HCT116 (cell line): ENCODE data around the gene DUOXA2. TPM values are rescaled to one million over a fixed set of nuclear protein-coding genes. Genes with fewer than 3 reads are reported as not detected.

ENCODE experiments used
- ATAC-seq: fragments of 200-7000 bp; cut with Tn5 transposase; 2 replicates; pipeline ENCODE4 v1.9.1; 2020; ENCODE audit warnings: mild to moderate bottlenecking, moderate library complexity
- BruUV-seq: library from RNA; stranded (reverse); fragments of 400-500 nt; replicated peaks from 2 replicates; lab custom pipeline; 2021; lab: Mats Ljungman, UMichigan
- CTCF ChIA-PET: fragments of 300-600 bp; sonication (Branson Sonifier 250); formaldehyde crosslinking; loops from one replicate; lab custom pipeline; 2021; ENCODE audit warnings: antibody characterized with exemption; lab: Charles Lee
- POLR2A ChIA-PET: fragments of 300-600, 350-600 bp; sonication (Branson Sonifier 250); formaldehyde crosslinking; loops from one replicate; lab custom pipeline; 2021; ENCODE audit warnings: antibody characterized with exemption; lab: Charles Lee
- RAD21 ChIA-PET, 2 experiments: fragments of 300-600 bp; sonication (Branson Sonifier 250); formaldehyde crosslinking; loops; one replicate each; lab custom pipeline; 2023; ENCODE audit warnings: low total read pairs in 2 of 2; ENCODE audit not compliant: uncharacterized antibody in 2 of 2, unreplicated experiment in 2 of 2, low non-redundant PET in 1 of 2; lab: Charles Lee
- DNase-seq: peaks from one replicate; pipeline ENCODE4 v3.0.0-alpha.2; 2010; ENCODE audit warnings: low read depth, low spot score
- H2AFZ ChIP-seq: fragments of 200-600 bp; shearing (Covaris generic), sonication (generic); 2 replicates; pipeline ENCODE4 v1.6.1; 2017; ENCODE audit warnings: low read depth, mixed run types, mixed read lengths, antibody characterized with exemption, low read length; ENCODE audit not compliant: poor library complexity, severe bottlenecking
- H3K27ac ChIP-seq: 2 replicates; pipeline ENCODE4 v1.5.1; 2012; ENCODE audit warnings: low read depth, low read length
- H3K27me3 ChIP-seq: fragments of 200-600 bp; sonication (generic); 2 replicates; pipeline ENCODE4 v1.6.1; 2016; ENCODE audit warnings: mixed run types, low read length, mixed read lengths; ENCODE audit not compliant: insufficient read depth
- H3K36me3 ChIP-seq, 2 experiments: fragments of 200-500 bp in 1 of 2; fragments of 200-600 bp in 1 of 2; sonication (Bioruptor generic) in 1 of 2; sonication (generic) in 1 of 2; 2 replicates each; pipeline versions ENCODE4 v1.5.1 to v1.6.1; 2014 to 2016; ENCODE audit warnings: low read length in 2 of 2, inconsistent platforms in 1 of 2, mixed read lengths in 1 of 2, mixed run types in 1 of 2; ENCODE audit not compliant: insufficient read depth in 2 of 2, control insufficient read depth in 1 of 2
- H3K4me1 ChIP-seq, 2 experiments: fragments of 200-600 bp in 1 of 2; sonication (generic) in 1 of 2; 2 replicates each; pipeline versions ENCODE4 v1.5.1 to v1.6.1; 2012 to 2017; ENCODE audit warnings: low read length in 2 of 2, inconsistent platforms in 1 of 2, mild to moderate bottlenecking in 1 of 2, mixed read lengths in 1 of 2, mixed run types in 1 of 2, moderate library complexity in 1 of 2; ENCODE audit not compliant: insufficient read depth in 2 of 2, control insufficient read depth in 1 of 2
- H3K4me2 ChIP-seq: fragments of 200-600 bp; sonication (generic); 2 replicates; pipeline ENCODE4 v1.6.1; 2017; ENCODE audit warnings: mixed run types, low read length, mixed read lengths
- H3K4me3 ChIP-seq, 2 experiments: fragments of 200-600 bp in 1 of 2; sonication (generic) in 1 of 2; replicated peaks in 1 of 2; 2 replicates each; pipeline ENCODE4 v1.5.1; 2011 to 2016; ENCODE audit warnings: low read length in 2 of 2, control low read depth in 1 of 2, low read depth in 1 of 2, mild to moderate bottlenecking in 1 of 2, mixed read lengths in 1 of 2, mixed run types in 1 of 2
- H3K79me2 ChIP-seq: fragments of 200-600 bp; sonication (generic); 2 replicates; pipeline ENCODE4 v1.6.1; 2017; ENCODE audit warnings: mild to moderate bottlenecking, mixed run types, low read length, moderate library complexity, mixed read lengths; ENCODE audit not compliant: insufficient read depth
- H3K9ac ChIP-seq: fragments of 200-600 bp; sonication (generic); 2 replicates; pipeline ENCODE4 v1.6.1; 2016; ENCODE audit warnings: low read length, mixed read lengths
- H3K9me2 ChIP-seq: fragments of 200-600 bp; sonication (generic), shearing (Covaris generic); 2 replicates; pipeline ENCODE4 v1.6.1; 2017; ENCODE audit warnings: mixed run types, mild to moderate bottlenecking, moderate library complexity; ENCODE audit not compliant: insufficient read depth
- H3K9me3 ChIP-seq, 2 experiments: fragments of 200-500 bp in 1 of 2; fragments of 200-600 bp in 1 of 2; sonication (Bioruptor generic) in 1 of 2; sonication (generic) in 1 of 2; 2 replicates each; pipeline ENCODE4 v1.6.1; 2014 to 2017; ENCODE audit warnings: low read length in 2 of 2, mixed read lengths in 2 of 2, inconsistent platforms in 1 of 2, low read depth in 1 of 2, mild to moderate bottlenecking in 1 of 2, mixed run types in 1 of 2, moderate library complexity in 1 of 2; ENCODE audit not compliant: control insufficient read depth in 1 of 2, insufficient read depth in 1 of 2
- H4K20me1 ChIP-seq: fragments of 200-600 bp; sonication (generic), shearing (Covaris generic); 2 replicates; pipeline ENCODE4 v1.6.1; 2017; ENCODE audit warnings: mixed run types, mild to moderate bottlenecking, moderate library complexity; ENCODE audit not compliant: insufficient read depth
- ATF3 ChIP-seq: IDR thresholded peaks from 2 replicates; pipeline ENCODE4 v1.6.1; 2012
- CBX3 ChIP-seq: IDR thresholded peaks from 2 replicates; pipeline ENCODE4 v1.6.1; 2012; ENCODE audit warnings: low read depth
- ELF1 ChIP-seq: IDR thresholded peaks from 2 replicates; pipeline ENCODE4 v1.6.1; 2012; ENCODE audit warnings: low read depth, borderline replicate concordance
- EZH2phosphoT487 ChIP-seq: fragments of 200-600 bp; IDR thresholded peaks from 2 replicates; pipeline ENCODE4 v1.6.1; 2018; ENCODE audit warnings: antibody characterized with exemption, borderline replicate concordance
- POLR2A ChIP-seq: IDR thresholded peaks from 2 replicates; pipeline ENCODE4 v1.7.0; 2011; ENCODE audit warnings: borderline replicate concordance; ENCODE audit not compliant: insufficient read depth, insufficient read length; ENCODE audit errors: extremely low read depth
- RAD21 ChIP-seq: IDR thresholded peaks from 2 replicates; pipeline ENCODE4 v1.6.1; 2012; ENCODE audit warnings: low read depth, mild to moderate bottlenecking
- SIN3A ChIP-seq: IDR thresholded peaks from 2 replicates; pipeline ENCODE4 v1.6.1; 2012; ENCODE audit warnings: low read depth
- SRF ChIP-seq: IDR thresholded peaks from 2 replicates; pipeline ENCODE4 v1.6.1; 2012; ENCODE audit warnings: low read depth
- TCF7L2 ChIP-seq: IDR thresholded peaks from 2 replicates; pipeline ENCODE4 v1.7.0; 2011; ENCODE audit warnings: borderline replicate concordance, inconsistent platforms; ENCODE audit not compliant: insufficient read depth, insufficient read length; ENCODE audit errors: extremely low read depth
- YY1 ChIP-seq: IDR thresholded peaks from 2 replicates; pipeline ENCODE4 v1.6.1; 2011; ENCODE audit warnings: low read length, low read depth, moderate library complexity, mild to moderate bottlenecking; ENCODE audit not compliant: insufficient replicate concordance; ENCODE audit errors: extremely low read depth
- ZBTB33 ChIP-seq: IDR thresholded peaks from 2 replicates; pipeline ENCODE4 v1.6.1; 2011; ENCODE audit warnings: mild to moderate bottlenecking, low read length, moderate library complexity; ENCODE audit not compliant: insufficient replicate concordance; ENCODE audit errors: extremely low read depth
- ZFX ChIP-seq: fragments of 450-650 bp; IDR thresholded peaks from 2 replicates; pipeline ENCODE4 v1.6.1; 2017
- ZNF274 ChIP-seq: fragments of 200-500 bp; sonication (Bioruptor generic); IDR thresholded peaks from 2 replicates; pipeline ENCODE4 v1.6.1; 2014; ENCODE audit warnings: mild to moderate bottlenecking, low read depth, low read length, inconsistent platforms
- intact Hi-C: fragments of 100-400 bp; cut with micrococcal nuclease; formaldehyde crosslinking; loops from 2 replicates; pipeline ENCODE4 v1.10.0; 2022
- total RNA-seq: library from RNA; stranded (reverse); gene quantifications from one replicate; pipeline ENCODE4 v1.2.1, GENCODE V29; 2021; ENCODE audit not compliant: unreplicated experiment
- TF ChIP-seq, protein P1 (sequence below): IDR thresholded peaks from 2 replicates; pipeline ENCODE4 v1.6.1; 2012

The DUOXA2 gene
- total RNA-seq, 1 experiment from 2014 or later: not detected

DNA sequence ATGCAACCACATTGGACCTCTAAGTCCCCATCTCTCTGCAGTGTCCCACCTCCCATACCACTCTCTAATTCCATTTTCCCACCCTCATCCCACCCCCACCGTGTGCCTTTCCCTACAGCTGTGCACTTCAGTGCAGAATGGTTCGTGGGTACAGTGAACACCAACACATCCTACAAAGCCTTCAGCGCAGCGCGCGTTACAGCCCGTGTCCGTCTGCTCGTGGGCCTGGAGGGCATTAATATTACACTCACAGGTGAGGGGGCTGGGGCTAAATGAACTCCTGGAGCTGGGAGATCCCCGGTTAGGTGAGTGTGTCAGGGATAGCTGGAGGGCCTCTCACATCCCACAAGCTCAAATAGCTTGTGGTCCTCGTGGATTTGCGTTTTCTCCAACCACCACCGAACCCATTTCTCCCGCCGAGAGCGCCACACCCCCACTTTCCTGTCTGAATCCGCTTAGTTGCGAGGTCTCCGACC lies 1.9 kb downstream of the DUOXA2 start:
- no peaks in the 10 kb centered on the region for H3K79me2 ChIP-seq
- H3K27me3 ChIP-seq: no peaks in the 10 kb centered on the region
- H3K4me3 ChIP-seq: no peak overlapping the region
- CTCF ChIA-PET: no interaction called here
- H3K9ac ChIP-seq: no peak overlapping the region
- intact Hi-C loops: no loop called here
- ATAC-seq: no peak
- no peak overlapping the region for H3K4me2 ChIP-seq
- RAD21 ChIA-PET: no interaction called here
- H3K36me3 ChIP-seq: no peaks in the 10 kb centered on the region
- TF ChIP-seq POLR2A (no peak), ZFX (no peak), ATF3 (no peak), SRF (no peak), SIN3A (no peak), YY1 (no peak), ZNF274 (no peak)
- TF ChIP-seq, all 23 proteins: peak for 0
- no peak overlapping the region for H2AFZ ChIP-seq
- no TSS peak for BruUV-seq
- H3K9me2 ChIP-seq: no peaks in the 10 kb centered on the region
- POLR2A ChIA-PET: no interaction called here
- H3K4me1 ChIP-seq: peaks cover 0 to 4% of the 10 kb centered on the region in 2 experiments; a peak in 2 of 4 replicates
- no peak overlapping the region for H3K27ac ChIP-seq
- H3K9me3 ChIP-seq: no peaks in the 10 kb centered on the region
- H4K20me1 ChIP-seq: no peaks in the 10 kb centered on the region
- DNase-seq: no peak

DNA sequence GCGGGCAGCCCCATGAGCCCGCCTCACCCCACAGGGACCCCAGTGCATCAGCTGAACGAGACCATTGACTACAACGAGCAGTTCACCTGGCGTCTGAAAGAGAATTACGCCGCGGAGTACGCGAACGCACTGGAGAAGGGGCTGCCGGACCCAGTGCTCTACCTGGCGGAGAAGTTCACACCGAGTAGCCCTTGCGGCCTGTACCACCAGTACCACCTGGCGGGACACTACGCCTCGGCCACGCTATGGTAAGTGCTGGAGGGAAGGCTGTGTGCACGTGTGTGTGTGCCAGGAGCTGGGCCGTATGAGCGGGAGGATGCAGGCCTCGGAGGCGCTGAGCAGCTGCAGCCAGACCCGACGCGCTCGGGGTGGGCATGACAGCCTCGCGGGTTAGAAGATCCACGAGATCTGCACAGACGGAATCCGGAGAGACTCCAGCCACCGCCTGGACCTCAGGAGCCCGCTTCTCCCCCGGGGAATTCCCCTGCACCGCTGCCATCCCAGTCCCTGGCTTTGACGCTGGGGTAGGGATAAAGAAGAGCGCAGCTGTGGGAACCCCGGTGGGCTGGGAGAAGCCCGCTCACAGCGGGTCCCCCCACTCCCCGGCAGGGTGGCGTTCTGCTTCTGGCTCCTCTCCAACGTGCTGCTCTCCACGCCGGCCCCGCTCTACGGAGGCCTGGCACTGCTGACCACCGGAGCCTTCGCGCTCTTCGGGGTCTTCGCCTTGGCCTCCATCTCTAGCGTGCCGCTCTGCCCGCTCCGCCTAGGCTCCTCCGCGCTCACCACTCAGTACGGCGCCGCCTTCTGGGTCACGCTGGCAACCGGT lies 2.6 kb downstream of the DUOXA2 start:
- RAD21 ChIA-PET: no interaction called here
- Histone ChIP-seq H3K36me3 (no peaks in the 10 kb centered on the region), H4K20me1 (no peaks in the 10 kb centered on the region), H2AFZ (no peak overlapping the region), H3K4me2 (no peak overlapping the region), H3K27me3 (no peaks in the 10 kb centered on the region), H3K27ac (no peak overlapping the region), H3K9me3 (no peaks in the 10 kb centered on the region), H3K4me3 (no peak overlapping the region), H3K79me2 (no peaks in the 10 kb centered on the region), H3K9me2 (no peaks in the 10 kb centered on the region), H3K9ac (no peak overlapping the region), H3K4me1 (peaks cover 0 to 6% of the 10 kb centered on the region in 2 experiments; a peak in 2 of 4 replicates)
- ATAC-seq (no peak), DNase-seq (no peak)
- intact Hi-C loops: no loop called here
- POLR2A ChIA-PET: no interaction called here
- CTCF ChIA-PET: no interaction called here
- BruUV-seq: no TSS peak
- TF ChIP-seq ELF1 (no peak), EZH2phosphoT487 (no peak), POLR2A (no peak), CBX3 (no peak), ZFX (no peak), YY1 (no peak), ZBTB33 (no peak), RAD21 (no peak), SRF (no peak), TCF7L2 (no peak)
- TF ChIP-seq, protein P1, sequence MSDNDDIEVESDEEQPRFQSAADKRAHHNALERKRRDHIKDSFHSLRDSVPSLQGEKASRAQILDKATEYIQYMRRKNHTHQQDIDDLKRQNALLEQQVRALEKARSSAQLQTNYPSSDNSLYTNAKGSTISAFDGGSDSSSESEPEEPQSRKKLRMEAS: no peak
